IMR-90 (cell line): ENCODE results near the gene ORMDL2. TPM values are rescaled to one million over a fixed set of nuclear protein-coding genes. Genes with fewer than 3 reads are reported as not detected.

ENCODE experiments used
- ATAC-seq: fragments of 200-7000 bp; cut with Tn5 transposase; 2 replicates; pipeline ENCODE4 v1.9.1; 2020; ENCODE audit warnings: low read depth, mild to moderate bottlenecking, moderate library complexity
- BruUV-seq: library from RNA; stranded (reverse); fragments of 400-500 nt; replicated peaks from 2 replicates; lab custom pipeline; 2021; lab: Mats Ljungman, UMichigan
- CTCF ChIA-PET: fragments of 300-600 bp; formaldehyde crosslinking; extraction: SDS; loops from one replicate; lab custom pipeline; 2021; ENCODE audit warnings: antibody characterized with exemption; lab: Yijun Ruan, JAX
- POLR2A ChIA-PET: fragments of 300-600 bp; sonication (Branson Sonifier 250); formaldehyde crosslinking; loops from one replicate; lab custom pipeline; 2022; ENCODE audit warnings: antibody characterized with exemption; ENCODE audit not compliant: unreplicated experiment; lab: Charles Lee
- DNase-seq: peaks from one replicate; pipeline ENCODE4 v3.0.0; 2013
- H2AFZ ChIP-seq: replicated peaks from 2 replicates; pipeline ENCODE3; 2013; ENCODE audit warnings: low read length, mild to moderate bottlenecking; ENCODE audit not compliant: poor library complexity
- H2AK5ac ChIP-seq: 2 replicates; pipeline ENCODE4 v1.6.1; 2013; ENCODE audit warnings: low read depth, low read length, inconsistent platforms
- H2AK9ac ChIP-seq: replicated peaks from 2 replicates; pipeline ENCODE3; 2013; ENCODE audit warnings: mild to moderate bottlenecking, low read depth, low read length, moderate library complexity; ENCODE audit not compliant: poor library complexity
- H2BK120ac ChIP-seq: 2 replicates; pipeline ENCODE4 v1.6.1; 2013; ENCODE audit warnings: low read depth, low read length, inconsistent platforms
- H2BK15ac ChIP-seq: 3 replicates; pipeline ENCODE4 v1.6.1; 2013; ENCODE audit warnings: low read depth, low read length, inconsistent platforms
- H2BK20ac ChIP-seq: 2 replicates; pipeline ENCODE4 v1.6.1; 2013; ENCODE audit warnings: low read depth, mild to moderate bottlenecking, inconsistent platforms, low read length, moderate library complexity
- H2BK5ac ChIP-seq: 2 replicates; pipeline ENCODE4 v1.6.1; 2013; ENCODE audit warnings: mild to moderate bottlenecking, low read depth, low read length, inconsistent platforms; ENCODE audit not compliant: poor library complexity, severe bottlenecking
- H3K14ac ChIP-seq: replicated peaks from 2 replicates; pipeline ENCODE4 v1.6.1; 2013; ENCODE audit warnings: low read depth, low read length, inconsistent platforms
- H3K18ac ChIP-seq: 2 replicates; pipeline ENCODE4 v1.6.1; 2013; ENCODE audit warnings: low read depth, low read length, control low read depth
- H3K23ac ChIP-seq: 2 replicates; pipeline ENCODE4 v1.6.1; 2013; ENCODE audit warnings: low read depth, low read length, inconsistent platforms
- H3K27ac ChIP-seq: 2 replicates; pipeline ENCODE4 v1.5.1; 2013; ENCODE audit warnings: mild to moderate bottlenecking, control low read depth, low read length; ENCODE audit not compliant: insufficient read depth
- H3K27me3 ChIP-seq: 2 replicates; pipeline ENCODE4 v1.6.1; 2013; ENCODE audit warnings: low read length; ENCODE audit not compliant: control insufficient read depth, insufficient read depth
- H3K36me3 ChIP-seq: 2 replicates; pipeline ENCODE4 v1.6.1; 2013; ENCODE audit warnings: low read length, mixed read lengths; ENCODE audit not compliant: control insufficient read depth, insufficient read depth
- H3K4ac ChIP-seq: 2 replicates; pipeline ENCODE4 v1.6.1; 2013; ENCODE audit warnings: low read depth, low read length, inconsistent platforms
- H3K4me1 ChIP-seq: 2 replicates; pipeline ENCODE4 v1.6.1; 2013; ENCODE audit warnings: low read length, mixed read lengths; ENCODE audit not compliant: control insufficient read depth, insufficient read depth
- H3K4me2 ChIP-seq: 2 replicates; pipeline ENCODE4 v1.6.1; 2013; ENCODE audit warnings: low read depth, mild to moderate bottlenecking, control low read depth, low read length, moderate library complexity
- H3K4me3 ChIP-seq: 2 replicates; pipeline ENCODE4 v1.5.1; 2013; ENCODE audit warnings: low read depth, mild to moderate bottlenecking, control low read depth, low read length, moderate library complexity; ENCODE audit not compliant: insufficient read depth
- H3K56ac ChIP-seq: 2 replicates; pipeline ENCODE4 v1.6.1; 2013; ENCODE audit warnings: low read length, inconsistent platforms; ENCODE audit not compliant: insufficient read depth; ENCODE audit errors: extremely low read depth
- H3K79me1 ChIP-seq, 2 experiments: 2 replicates each; pipeline ENCODE4 v1.6.1; 2013; ENCODE audit warnings: low read length in 2 of 2, inconsistent platforms in 1 of 2, low read depth in 1 of 2
- H3K9ac ChIP-seq: 2 replicates; pipeline ENCODE4 v1.6.1; 2013; ENCODE audit warnings: low read depth, low read length, control low read depth
- H3K9me1 ChIP-seq: 2 replicates; pipeline ENCODE4 v1.6.1; 2013; ENCODE audit warnings: low read length, inconsistent platforms; ENCODE audit not compliant: insufficient read depth
- H3K9me3 ChIP-seq: 2 replicates; pipeline ENCODE4 v1.6.1; 2013; ENCODE audit warnings: low read length; ENCODE audit not compliant: control insufficient read depth, insufficient read depth
- H4K20me1 ChIP-seq: 2 replicates; pipeline ENCODE4 v1.6.1; 2013; ENCODE audit warnings: low read length, inconsistent platforms; ENCODE audit not compliant: insufficient read depth
- H4K5ac ChIP-seq: 2 replicates; pipeline ENCODE4 v1.6.1; 2013; ENCODE audit warnings: mild to moderate bottlenecking, low read depth, low read length, control low read depth
- H4K8ac ChIP-seq, 2 experiments: 2 replicates each; pipeline ENCODE4 v1.6.1; 2013; ENCODE audit warnings: low read depth in 2 of 2, low read length in 2 of 2, control low read depth in 1 of 2, inconsistent platforms in 1 of 2
- H4K91ac ChIP-seq: 2 replicates; pipeline ENCODE4 v1.6.1; 2013; ENCODE audit warnings: low read depth, low read length, inconsistent platforms; ENCODE audit not compliant: insufficient read depth
- MAFK ChIP-seq: IDR thresholded peaks from 2 replicates; pipeline ENCODE4 v1.6.1; 2012; ENCODE audit warnings: low read depth, low read length, improper control_type of control experiment
- MAZ ChIP-seq: IDR thresholded peaks from 2 replicates; pipeline ENCODE4 v1.6.1; 2012; ENCODE audit warnings: low read depth, mild to moderate bottlenecking, low read length, improper control_type of control experiment, moderate library complexity, borderline replicate concordance
- NFE2L2 ChIP-seq: fragments of 150-350 bp; IDR thresholded peaks from 2 replicates; pipeline ENCODE4 v1.6.1; 2016; ENCODE audit warnings: low read depth, mild to moderate bottlenecking, low read length
- WGBS, 2 experiments: methylation state at CpG; one replicate each; pipeline versions ENCODE4 v1.1.5 to v1.1.7; 2013; ENCODE audit warnings: missing lambda C conversion rate in 2 of 2; ENCODE audit not compliant: insufficient read length in 1 of 2; ENCODE audit errors: extremely low coverage in 2 of 2; 5-methylcytosine and 5-hydroxymethylcytosine counted together
- dilution Hi-C: fragments of 300-500 bp; cut with HindIII; formaldehyde crosslinking; loops from one replicate; pipeline ENCODE4 v1.14.3; 2018; ENCODE audit warnings: low sequenced_read_pairs; ENCODE audit not compliant: unreplicated experiment
- in situ Hi-C: fragments of 300-500 bp; cut with MboI; formaldehyde crosslinking; loops from 3 replicates; pipeline ENCODE4 v1.14.3; 2019; ENCODE audit warnings: low sequenced_read_pairs, inconsistent platforms, mixed read lengths
- intact Hi-C: fragments of 100-400 bp; cut with micrococcal nuclease; formaldehyde crosslinking; loops from 2 replicates; pipeline ENCODE4 v1.10.0; 2022
- polyA plus RNA-seq, 3 experiments: library from polyadenylated mRNA; depleted of rRNA; stranded (reverse); fragments of >200 nt; gene quantifications; 2 replicates each; pipeline ENCODE4 v1.2.3, GENCODE V29; 2012; ENCODE audit warnings: low replicate concordance in 1 of 3
- total RNA-seq: library from RNA; depleted of rRNA; stranded (reverse); fragments of >200 nt; gene quantifications from 2 replicates; pipeline ENCODE4 v1.2.3, GENCODE V29; 2012
- TF ChIP-seq, protein P1 (sequence below): fragments of 150-350 bp; IDR thresholded peaks from 2 replicates; pipeline ENCODE4 v1.6.1; 2016; ENCODE audit warnings: low read depth, mild to moderate bottlenecking, low read length, moderate library complexity, borderline replicate concordance

ORMDL2 gene
- total and polyA plus RNA-seq, 2 of the 4 experiments (the other 2 are of a cell fraction) = 20.4 to 39.7 TPM

DNA sequence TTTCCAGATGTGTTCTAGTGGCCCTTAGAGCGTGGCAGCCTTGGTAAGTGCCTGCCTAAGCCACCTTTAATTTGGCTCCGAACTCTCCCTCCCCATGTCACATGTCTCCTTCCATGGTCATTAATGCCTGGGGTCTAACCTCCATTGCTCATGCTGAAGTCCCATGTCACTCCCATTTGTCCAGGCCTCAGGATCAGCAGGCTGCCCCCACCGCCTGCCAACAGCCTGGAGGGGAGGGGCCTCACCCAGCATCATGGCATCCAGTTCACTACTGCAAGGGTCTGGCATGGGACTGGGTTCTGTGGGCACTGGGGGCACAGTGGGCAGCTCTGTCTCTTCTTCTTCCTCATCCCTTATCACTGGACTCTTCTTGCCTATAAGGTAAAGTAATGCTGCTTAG lies 20.5 kb downstream of the ORMDL2 start:
- H3K79me1 ChIP-seq = peaks cover 13 to 35% of the 10 kb centered on the region in 2 experiments
- no peak overlapping the region for H4K5ac ChIP-seq
- 100% methylated on average over 1 of the region's 3 CpGs; no CpG with 5 or more reads in 1 of the 2 experiments for WGBS, 2 experiments
- no peak overlapping the region for H2AK9ac ChIP-seq
- no peak overlapping the region for H2AK5ac ChIP-seq
- TF ChIP-seq MAFK (no peak), NFE2L2 (no peak), MAZ (no peak)
- TF ChIP-seq, protein P1, sequence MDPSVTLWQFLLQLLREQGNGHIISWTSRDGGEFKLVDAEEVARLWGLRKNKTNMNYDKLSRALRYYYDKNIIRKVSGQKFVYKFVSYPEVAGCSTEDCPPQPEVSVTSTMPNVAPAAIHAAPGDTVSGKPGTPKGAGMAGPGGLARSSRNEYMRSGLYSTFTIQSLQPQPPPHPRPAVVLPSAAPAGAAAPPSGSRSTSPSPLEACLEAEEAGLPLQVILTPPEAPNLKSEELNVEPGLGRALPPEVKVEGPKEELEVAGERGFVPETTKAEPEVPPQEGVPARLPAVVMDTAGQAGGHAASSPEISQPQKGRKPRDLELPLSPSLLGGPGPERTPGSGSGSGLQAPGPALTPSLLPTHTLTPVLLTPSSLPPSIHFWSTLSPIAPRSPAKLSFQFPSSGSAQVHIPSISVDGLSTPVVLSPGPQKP = no peak
- in situ Hi-C loops = no loop called here
- H3K56ac ChIP-seq = no peak overlapping the region
- POLR2A ChIA-PET = no interaction called here
- no peak overlapping the region for H4K91ac ChIP-seq
- H4K8ac ChIP-seq = no peak overlapping the region
- DNase-seq (no peak), ATAC-seq (no peak)
- no peak overlapping the region for H3K14ac ChIP-seq
- H2BK120ac ChIP-seq = no peak overlapping the region
- H3K36me3 ChIP-seq = peaks cover 40% of the 10 kb centered on the region
- peaks cover 21% of the 10 kb centered on the region for H3K9me1 ChIP-seq
- no peaks in the 10 kb centered on the region for H3K27me3 ChIP-seq
- H2BK5ac ChIP-seq = no peak overlapping the region
- no TSS peak for BruUV-seq
- H2BK20ac ChIP-seq = no peak overlapping the region
- no peaks in the 10 kb centered on the region for H3K9me3 ChIP-seq
- peaks cover 11% of the 10 kb centered on the region for H3K4me1 ChIP-seq
- CTCF ChIA-PET = no interaction called here
- dilution Hi-C loops = no loop called here
- no peak overlapping the region for H3K23ac ChIP-seq
- H2AFZ ChIP-seq = no peak overlapping the region
- intact Hi-C loops = no loop called here
- H4K20me1 ChIP-seq = no peaks in the 10 kb centered on the region
- no peak overlapping the region for H3K4me3 ChIP-seq
- H2BK15ac ChIP-seq = no peak overlapping the region
- H3K4ac ChIP-seq = no peak overlapping the region
- no peak overlapping the region for H3K4me2 ChIP-seq
- H3K18ac ChIP-seq = no peak overlapping the region
- H3K9ac ChIP-seq = no peak overlapping the region
- no peak overlapping the region for H3K27ac ChIP-seq
